GM15510 (cell line): Measurements from ENCODE around the gene RABGAP1L.

ENCODE experiments used
- POLR2A ChIP-seq: IDR thresholded peaks from 3 replicates; pipeline ENCODE4 v1.6.1; 2011; ENCODE audit warnings: borderline replicate concordance; ENCODE audit not compliant: insufficient read length; ENCODE audit errors: extremely low read depth

The RABGAP1L gene

GRCh38 chr1:174768516-174768915, 609.2 kb downstream of the RABGAP1L start:
- TF ChIP-seq POLR2A = no peak

DNA sequence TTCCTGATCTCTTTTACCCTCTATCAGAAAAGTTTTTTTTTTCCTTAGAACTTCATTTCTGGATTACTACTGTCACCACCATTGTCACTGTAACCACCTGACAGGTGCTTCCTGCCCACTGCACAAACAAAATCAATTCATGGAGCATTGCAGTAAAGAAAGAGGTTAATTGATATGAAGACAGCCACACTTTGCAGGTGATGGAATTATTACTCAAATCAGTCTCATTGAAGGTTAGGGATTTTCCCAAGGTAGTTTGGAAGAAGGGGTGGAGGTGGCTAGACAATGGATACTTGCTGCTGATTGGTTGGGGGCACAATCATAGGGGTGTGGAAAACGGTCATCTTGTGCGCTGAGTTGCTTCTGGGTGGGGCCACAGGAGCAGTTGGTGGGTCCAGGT, 609.6 kb downstream of the RABGAP1L start:
- no peak for TF ChIP-seq POLR2A

DNA sequence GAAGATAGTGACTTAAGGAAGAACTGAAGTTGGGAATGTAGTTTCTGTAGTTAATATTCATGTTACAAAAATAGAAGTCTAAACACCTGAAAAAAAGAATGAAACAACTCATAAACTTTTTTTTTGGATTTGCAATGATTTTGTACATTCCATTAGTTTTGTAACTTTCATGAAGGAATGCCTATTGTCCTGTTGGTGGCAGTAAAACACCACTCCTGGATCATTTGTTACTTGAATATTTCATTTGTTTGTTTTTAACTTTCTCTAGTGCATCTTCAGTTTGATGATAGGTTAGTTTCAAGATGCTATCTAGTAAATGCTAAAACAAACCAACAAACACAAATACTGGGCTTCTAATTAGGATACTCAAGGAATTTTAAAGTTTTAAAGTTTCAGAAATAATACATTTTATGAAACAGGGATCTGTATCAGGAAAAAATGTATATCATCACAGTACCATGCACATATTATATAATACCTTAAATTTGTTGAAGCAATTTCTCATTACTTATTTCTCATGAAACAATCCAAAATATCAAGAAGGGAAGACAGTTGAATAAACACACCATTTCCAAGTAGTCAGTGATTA, 610.7 kb downstream of the RABGAP1L start:
- TF ChIP-seq POLR2A = no peak

DNA sequence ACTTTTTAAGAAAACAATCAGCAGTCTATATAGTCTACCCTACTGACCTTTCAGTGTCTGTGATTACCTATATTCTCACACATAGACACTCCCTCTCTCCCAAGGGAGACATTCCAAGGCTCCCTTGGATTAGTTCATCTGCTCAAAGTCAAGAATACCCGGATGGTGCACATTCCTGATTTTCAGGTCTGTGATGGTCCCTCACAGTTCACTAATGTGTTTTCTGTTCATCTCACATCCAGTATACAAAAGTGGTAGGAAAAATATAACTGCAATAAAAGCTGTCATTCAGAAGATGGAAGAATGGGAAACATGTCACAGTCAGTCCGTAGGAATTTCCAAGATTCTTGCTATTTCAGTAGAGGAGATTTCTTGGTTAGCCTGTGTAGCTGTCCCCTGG, 616.3 kb downstream of the RABGAP1L start:
- TF ChIP-seq POLR2A = no peak

- TF ChIP-seq POLR2A = no peak
These were observed 617.9 kb downstream of the RABGAP1L start for GRCh38 chr1:174777262-174777661.

GRCh38 chr1:174785510-174785909, 626.2 kb downstream of the RABGAP1L start:
- no peak for TF ChIP-seq POLR2A

DNA sequence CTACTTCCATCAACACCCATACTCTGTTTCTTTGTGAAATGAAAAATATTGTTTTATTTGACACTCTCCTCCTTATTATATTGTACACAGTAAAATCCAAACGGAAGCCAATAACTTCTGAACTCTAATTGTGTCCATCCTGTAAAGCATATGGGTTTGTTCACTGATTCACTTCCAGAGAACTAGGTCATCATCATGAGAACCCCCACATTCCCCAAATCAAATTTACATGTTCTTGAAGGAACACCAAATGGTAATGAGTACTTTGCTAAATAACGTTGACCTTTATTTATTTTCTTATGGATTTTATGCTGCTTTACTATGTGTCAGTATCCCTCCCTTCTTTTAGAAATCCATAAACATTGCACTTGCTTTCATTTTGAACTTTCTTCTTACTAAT, 627.0 kb downstream of the RABGAP1L start:
- TF ChIP-seq POLR2A = no peak

- no peak for TF ChIP-seq POLR2A
These were observed 627.4 kb downstream of the RABGAP1L start for GRCh38 chr1:174786760-174787159.

DNA sequence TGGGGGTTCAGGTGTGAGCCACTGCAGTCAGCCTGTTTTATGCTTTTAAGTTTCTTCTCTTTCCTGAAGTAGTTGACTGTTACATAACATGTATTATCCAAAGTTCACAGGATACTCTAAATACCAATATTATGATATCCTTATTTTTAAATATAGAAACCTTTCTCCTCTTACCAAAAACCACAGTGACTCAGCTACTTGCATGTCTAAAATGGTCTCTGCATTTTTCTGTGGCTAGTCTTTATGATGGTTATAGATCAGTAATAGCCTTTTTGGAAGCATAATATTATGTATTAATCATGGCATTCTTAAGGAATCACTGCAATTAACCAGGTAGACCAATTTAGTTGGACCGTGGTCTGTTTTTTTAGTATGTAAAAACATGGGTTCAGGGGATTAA, 629.7 kb downstream of the RABGAP1L start:
- no peak for TF ChIP-seq POLR2A

DNA sequence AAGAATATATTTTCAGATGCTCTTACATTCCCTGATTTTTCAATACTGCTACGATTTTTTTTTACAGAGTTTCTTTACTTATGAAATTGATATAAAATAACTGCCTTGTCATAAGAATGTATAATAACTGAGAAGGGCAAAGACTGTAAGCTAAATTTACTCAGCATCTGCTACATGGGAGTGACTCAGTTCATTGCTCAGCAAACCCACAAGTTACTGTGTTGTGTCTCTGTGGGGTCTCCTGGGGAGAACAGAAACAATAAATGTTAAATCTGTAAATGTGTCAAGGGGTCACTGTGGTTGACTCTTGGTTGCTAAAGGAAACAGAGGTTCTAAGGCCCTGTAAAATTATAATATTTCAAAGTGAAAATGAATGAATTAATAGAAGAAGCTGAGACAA, 630.1 kb downstream of the RABGAP1L start:
- no peak for TF ChIP-seq POLR2A

DNA sequence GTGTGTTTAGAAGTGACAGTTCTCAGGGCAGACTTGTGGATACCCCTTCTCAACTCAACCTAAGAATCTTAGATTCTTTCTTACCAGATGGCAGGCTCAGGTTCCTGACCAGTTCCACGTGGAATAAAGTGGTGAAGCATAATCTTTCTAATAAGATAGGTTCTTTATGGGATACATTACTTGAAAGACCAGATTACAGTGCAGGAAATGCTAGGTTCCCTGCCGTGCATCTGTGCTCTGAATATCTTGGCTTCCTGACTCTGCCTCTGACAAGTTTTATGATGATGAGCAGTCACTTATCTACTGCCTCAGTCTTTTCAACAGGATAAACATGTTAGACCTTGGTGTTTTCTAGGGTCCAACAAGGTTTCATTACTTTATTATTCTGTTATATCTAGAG, 632.5 kb downstream of the RABGAP1L start:
- no peak for TF ChIP-seq POLR2A

GRCh38 chr1:174794861-174795260, 635.5 kb downstream of the RABGAP1L start:
- no peak for TF ChIP-seq POLR2A

- TF ChIP-seq POLR2A = no peak
These were observed 636.5 kb downstream of the RABGAP1L start for GRCh38 chr1:174795806-174796205.

GRCh38 chr1:174797398-174797797, 638.1 kb downstream of the RABGAP1L start:
- no peak for TF ChIP-seq POLR2A

GRCh38 chr1:174799136-174799479, 639.8 kb downstream of the RABGAP1L start:
- TF ChIP-seq POLR2A = no peak

GRCh38 chr1:174800216-174800851, 641.0 kb downstream of the RABGAP1L start:
- no peak for TF ChIP-seq POLR2A

DNA sequence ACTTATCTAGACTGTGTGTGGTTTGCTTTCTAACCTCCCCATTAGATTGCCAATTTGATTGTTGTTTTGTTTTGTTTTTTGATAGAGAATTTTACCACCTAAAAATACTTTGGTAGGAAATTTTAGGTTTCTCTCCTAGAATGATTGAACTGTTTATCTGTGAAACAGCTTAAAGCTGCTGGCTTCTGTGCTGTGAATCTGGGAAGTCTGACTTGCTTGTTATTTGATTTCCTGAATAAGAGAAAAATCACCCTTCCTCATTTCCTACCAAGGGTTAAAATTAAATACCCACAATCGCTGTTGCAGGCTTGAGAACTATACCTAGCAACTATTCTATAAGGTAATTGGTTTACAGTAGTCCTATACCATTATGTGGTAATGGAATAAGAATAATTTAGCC, 641.6 kb downstream of the RABGAP1L start:
- TF ChIP-seq POLR2A = no peak
